Gastrocnemius medialis (tissue), 4 donors: ENCODE results near the gene HSPA1L. TPM values are rescaled to one million over a fixed set of nuclear protein-coding genes. Genes with fewer than 3 reads are reported as not detected.
"Not testable (repeated sequence)": the region's sequence is repeated elsewhere in the genome, so short reads cannot be mapped to it uniquely, and the experiment has no call there.

Experiments used
- ATAC-seq, 2 donors: fragments of 150-250 bp; one replicate each; pipeline ENCODE4 v1.9.1; 2016
- DNase-seq, 2 donors: peaks; one replicate each; pipeline ENCODE4 v3.0.0-alpha.2; 2019
- H3K27ac ChIP-seq, 4 donors: fragments of 200-600 bp; sonication (generic); 1 replicate in 1 of 4; 2 replicates in 3 of 4; pipeline ENCODE4 v1.5.1; 2016 to 2018; ENCODE audit warnings: mild to moderate bottlenecking in 2 of 4, moderate library complexity in 1 of 4
- H3K27me3 ChIP-seq, 3 donors: fragments of 200-600 bp; sonication (generic) in 2 of 3; 1 replicate in 1 of 3; 2 replicates in 2 of 3; pipeline versions ENCODE4 v1.5.1 to v1.6.0; 2016 to 2019; ENCODE audit warnings: mild to moderate bottlenecking in 1 of 3, moderate library complexity in 1 of 3
- H3K36me3 ChIP-seq, 2 donors: fragments of 200-600 bp; sonication (generic) in 1 of 2; one replicate each; pipeline ENCODE4 v1.5.1; 2017 to 2018
- H3K4me1 ChIP-seq, 2 donors: fragments of 200-600 bp; sonication (generic) in 1 of 2; one replicate each; pipeline ENCODE4 v1.5.1; 2016 to 2017; ENCODE audit warnings: mild to moderate bottlenecking in 2 of 2
- H3K4me3 ChIP-seq, 4 donors: fragments of 200-600 bp; sonication (generic) in 3 of 4; 1 replicate in 1 of 4; 2 replicates in 3 of 4; pipeline ENCODE4 v1.5.1; 2016 to 2019; ENCODE audit warnings: mild to moderate bottlenecking in 2 of 4
- H3K9me3 ChIP-seq, 3 donors: fragments of 200-600 bp; sonication (generic) in 2 of 3; 1 replicate in 1 of 3; 2 replicates in 2 of 3; pipeline ENCODE4 v1.5.1; 2016 to 2019
- POLR2A ChIP-seq, 2 donors: fragments of 450-650 bp; IDR thresholded peaks; one replicate each; pipeline ENCODE4 v1.6.1; 2017; ENCODE audit warnings: antibody characterized with exemption in 2 of 2, mild to moderate bottlenecking in 2 of 2, moderate library complexity in 2 of 2
- in situ Hi-C, 4 donors: fragments of 200-750 bp; cut with MboI; loops; one replicate each; pipeline versions ENCODE4 v1.15.0 to v1.8.0; 2017; ENCODE audit warnings: low sequenced_read_pairs in 4 of 4
- intact Hi-C: fragments of 100-400 bp; cut with DNase I; formaldehyde crosslinking; loops from one replicate; pipeline ENCODE4 v1.15.1; 2023; ENCODE audit warnings: low total_unique reads
- total RNA-seq, 4 donors: library from RNA; depleted of rRNA; stranded (reverse); fragments of >200 nt; gene quantifications; one replicate each; pipeline versions ENCODE4 v1.1.0 to v1.2.3, GENCODE V29; 2016
- TF ChIP-seq, protein P1 (sequence below), 5 experiments: fragments of 450-650 bp in 3 of 5; fragments of 200-600 bp in 2 of 5; sonication (generic) in 2 of 5; IDR thresholded peaks in 4 of 5; conservative IDR thresholded peaks in 1 of 5; 1 replicate in 4 of 5; 2 replicates in 1 of 5; pipeline ENCODE4 v1.5.1; 2016 to 2019; ENCODE audit warnings: antibody characterized with exemption in 5 of 5, mild to moderate bottlenecking in 3 of 5, moderate library complexity in 3 of 5

Gene HSPA1L
- total RNA-seq, 4 donors from 2014 or later, result 1.1 to 7.1 (median 3.5) TPM

DNA sequence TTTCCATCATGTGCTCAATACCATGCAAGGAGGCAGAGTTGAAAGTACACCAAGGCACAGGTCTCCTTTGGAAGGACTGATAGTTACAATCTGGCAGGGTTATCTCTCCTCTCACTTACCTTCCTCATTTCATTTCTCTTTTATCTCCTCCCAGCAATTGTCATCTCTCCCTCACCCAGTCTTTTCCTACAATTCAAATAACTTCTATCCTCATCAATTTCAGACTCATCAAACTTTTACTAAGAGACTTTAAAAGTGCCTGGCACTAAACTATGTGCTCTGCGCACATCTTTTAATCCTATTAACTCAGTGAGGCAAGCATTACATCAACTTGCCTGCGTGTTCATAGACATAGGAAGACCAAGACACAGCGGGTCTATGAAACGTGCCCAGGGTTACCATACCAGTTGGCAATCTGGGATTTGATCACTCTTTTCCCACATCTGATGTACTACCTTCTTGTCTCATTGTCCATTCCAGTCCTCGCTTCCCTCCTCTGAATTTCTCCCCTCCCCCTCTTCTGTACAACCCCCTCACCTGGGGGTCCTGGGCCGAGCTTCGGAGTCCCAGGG lies 20.7 kb downstream of the HSPA1L start:
- no peak for ATAC-seq
- Histone ChIP-seq H3K4me1 (peaks cover 24 to 26% of the 10 kb centered on the region in 2 donors), H3K27me3 (no peaks in the 10 kb centered on the region), H3K27ac (peak overlapping the region; percentile 85 to 97 (median 93)), H3K9me3 (no peaks in the 10 kb centered on the region), H3K4me3 (peak overlapping the region; percentile 64 to 99 (median 82)), H3K36me3 (peaks cover 0 to 23% of the 10 kb centered on the region in 2 donors)
- TF ChIP-seq, protein P1, sequence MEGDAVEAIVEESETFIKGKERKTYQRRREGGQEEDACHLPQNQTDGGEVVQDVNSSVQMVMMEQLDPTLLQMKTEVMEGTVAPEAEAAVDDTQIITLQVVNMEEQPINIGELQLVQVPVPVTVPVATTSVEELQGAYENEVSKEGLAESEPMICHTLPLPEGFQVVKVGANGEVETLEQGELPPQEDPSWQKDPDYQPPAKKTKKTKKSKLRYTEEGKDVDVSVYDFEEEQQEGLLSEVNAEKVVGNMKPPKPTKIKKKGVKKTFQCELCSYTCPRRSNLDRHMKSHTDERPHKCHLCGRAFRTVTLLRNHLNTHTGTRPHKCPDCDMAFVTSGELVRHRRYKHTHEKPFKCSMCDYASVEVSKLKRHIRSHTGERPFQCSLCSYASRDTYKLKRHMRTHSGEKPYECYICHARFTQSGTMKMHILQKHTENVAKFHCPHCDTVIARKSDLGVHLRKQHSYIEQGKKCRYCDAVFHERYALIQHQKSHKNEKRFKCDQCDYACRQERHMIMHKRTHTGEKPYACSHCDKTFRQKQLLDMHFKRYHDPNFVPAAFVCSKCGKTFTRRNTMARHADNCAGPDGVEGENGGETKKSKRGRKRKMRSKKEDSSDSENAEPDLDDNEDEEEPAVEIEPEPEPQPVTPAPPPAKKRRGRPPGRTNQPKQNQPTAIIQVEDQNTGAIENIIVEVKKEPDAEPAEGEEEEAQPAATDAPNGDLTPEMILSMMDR (IDR thresholded peaks at IDR 0.05 in 4 of 5, conservative IDR thresholded peaks at IDR 0.05 in 1 of 5), result no peak
- TF ChIP-seq POLR2A (IDR thresholded peaks at IDR 0.05), result no peak
- in situ Hi-C loops (no loop called here), intact Hi-C loops (loop anchor here (2.0 kb wide), 2 partner anchors 54 to 68 kb away; partner anchors contain the start of genes MSH5 and NEU1)
- no peak for DNase-seq

DNA sequence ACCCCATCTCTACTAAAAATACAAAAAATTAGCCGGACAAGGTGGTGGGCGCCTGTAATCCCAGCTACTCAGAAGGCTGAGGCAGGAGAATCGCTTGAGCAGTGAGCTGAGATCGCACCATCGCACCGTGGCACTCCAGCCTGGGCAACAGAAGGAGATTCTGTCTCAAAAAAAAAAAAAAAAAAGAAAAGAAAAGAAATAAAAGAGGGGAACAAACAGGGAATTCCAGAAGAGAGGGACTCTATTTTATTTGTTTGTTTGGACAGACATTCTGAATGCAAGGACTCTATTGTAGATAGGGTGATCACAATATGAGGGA lies 21.2 kb downstream of the HSPA1L start:
- H3K9me3 ChIP-seq, H3K4me3 ChIP-seq, H3K27me3 ChIP-seq, in situ Hi-C loops, ATAC-seq, DNase-seq: not testable (repeated sequence)
- Histone ChIP-seq H3K4me1 (peaks cover 20 to 21% of the 10 kb centered on the region in 2 donors), H3K36me3 (peaks cover 0 to 23% of the 10 kb centered on the region in 2 donors), H3K27ac (peak overlapping the region in 2 of 4 donors; percentile 85 to 97)
- intact Hi-C loops, result loop anchor here (2.0 kb wide), 2 partner anchors 53 to 69 kb away; partner anchors contain the start of genes MSH5 and NEU1

DNA sequence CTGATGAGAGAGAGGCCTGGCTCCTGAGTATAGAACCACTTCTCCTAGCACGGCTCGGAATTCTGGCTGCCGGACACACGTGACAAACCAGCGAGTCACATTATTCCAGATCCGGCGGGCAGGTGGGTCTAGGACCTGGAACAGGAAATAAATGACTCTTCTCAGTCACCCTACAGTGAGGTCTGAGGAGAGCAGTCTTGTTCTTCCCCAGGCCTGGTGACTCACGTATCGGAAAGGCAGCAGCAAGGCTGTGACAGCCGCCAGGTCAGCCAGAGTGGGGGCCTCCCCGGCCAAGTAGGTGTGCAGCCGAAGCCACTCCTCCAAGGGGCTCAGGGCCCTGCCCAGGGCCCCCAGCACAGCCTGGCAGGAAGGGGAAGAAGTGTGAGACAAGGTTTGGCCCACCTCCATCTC lies 22.3 kb downstream of the HSPA1L start:
- ATAC-seq (no peak), DNase-seq (no peak)
- in situ Hi-C loops, result no loop called here
- Histone ChIP-seq H3K36me3 (peaks cover 0 to 25% of the 10 kb centered on the region in 2 donors), H3K4me3 (no peak overlapping the region), H3K9me3 (no peaks in the 10 kb centered on the region), H3K4me1 (peaks cover 16 to 18% of the 10 kb centered on the region in 2 donors), H3K27ac (no peak overlapping the region), H3K27me3 (no peaks in the 10 kb centered on the region)
- TF ChIP-seq POLR2A (IDR thresholded peaks at IDR 0.05), result no peak
- TF ChIP-seq, protein P1 (IDR thresholded peaks at IDR 0.05 in 4 of 5, conservative IDR thresholded peaks at IDR 0.05 in 1 of 5), result no peak
- intact Hi-C loops, result no loop called here

DNA sequence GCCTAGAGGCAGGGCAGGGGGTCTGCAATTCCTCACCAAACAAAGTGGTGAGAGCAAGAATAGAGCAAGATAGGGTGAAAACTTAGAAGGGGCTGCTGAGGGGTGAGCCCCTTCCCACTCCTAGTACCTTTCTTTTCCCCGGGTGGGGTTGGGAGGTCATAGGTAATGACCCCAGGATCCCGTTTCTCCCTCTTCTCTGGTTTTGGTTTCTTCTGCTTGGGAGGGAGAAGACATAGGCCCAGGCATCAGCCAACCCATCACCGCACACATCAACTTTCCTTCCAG lies 23.1 kb downstream of the HSPA1L start:
- H3K36me3 ChIP-seq, result peaks cover 0 to 32% of the 10 kb centered on the region in 2 donors
- no peak overlapping the region for H3K4me3 ChIP-seq
- no peak for DNase-seq
- TF ChIP-seq, protein P1 (IDR thresholded peaks at IDR 0.05 in 4 of 5, conservative IDR thresholded peaks at IDR 0.05 in 1 of 5), result no peak
- no peak for TF ChIP-seq POLR2A (IDR thresholded peaks at IDR 0.05)
- intact Hi-C loops, result no loop called here
- ATAC-seq, result no peak
- H3K27ac ChIP-seq, result no peak overlapping the region
- in situ Hi-C loops, result no loop called here
- peaks cover 16 to 18% of the 10 kb centered on the region in 2 donors for H3K4me1 ChIP-seq
- H3K9me3 ChIP-seq, result no peaks in the 10 kb centered on the region
- H3K27me3 ChIP-seq, result no peaks in the 10 kb centered on the region

DNA sequence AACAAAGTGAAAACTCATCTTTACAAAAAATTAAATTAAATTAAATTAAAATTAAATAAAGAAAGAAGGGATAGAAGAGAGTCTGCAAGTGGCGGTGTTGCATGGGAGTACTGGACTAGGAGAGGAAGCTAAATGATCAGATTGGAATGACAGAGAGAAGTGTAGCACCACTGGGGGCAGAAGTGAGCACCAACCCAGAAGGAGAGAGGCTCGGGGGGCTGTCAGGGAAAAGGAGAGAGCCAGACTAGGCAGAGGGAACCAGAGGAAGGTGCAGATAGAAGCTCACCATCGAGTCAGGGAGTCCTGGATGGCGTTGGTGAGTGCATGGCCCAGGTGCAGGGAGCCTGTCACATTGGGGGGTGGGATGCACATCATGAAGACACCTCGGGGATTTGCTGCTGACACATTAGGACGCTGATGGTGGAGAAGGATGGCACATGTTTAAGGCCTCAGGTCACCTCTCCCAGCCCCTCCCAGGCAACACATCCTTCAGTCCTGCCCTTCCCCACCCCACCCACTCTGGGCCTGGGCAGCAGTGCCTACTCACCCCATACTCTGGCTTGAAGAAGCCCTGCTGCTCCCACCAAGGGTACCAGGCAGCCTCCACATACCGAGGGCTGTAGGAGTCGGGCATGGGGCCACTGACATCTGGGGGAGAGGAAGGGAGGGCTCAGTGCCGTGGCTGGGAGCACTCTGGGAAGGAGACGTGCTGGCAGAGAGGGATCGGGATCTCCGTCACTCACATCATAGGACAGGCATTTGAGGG lies 23.6 kb downstream of the HSPA1L start:
- Histone ChIP-seq H3K4me3 (no peak overlapping the region), H3K27ac (no peak overlapping the region), H3K9me3 (no peaks in the 10 kb centered on the region), H3K27me3 (no peaks in the 10 kb centered on the region), H3K4me1 (peaks cover 16 to 18% of the 10 kb centered on the region in 2 donors), H3K36me3 (peaks cover 0 to 36% of the 10 kb centered on the region in 2 donors)
- no peak for TF ChIP-seq POLR2A (IDR thresholded peaks at IDR 0.05)
- TF ChIP-seq, protein P1 (IDR thresholded peaks at IDR 0.05 in 4 of 5, conservative IDR thresholded peaks at IDR 0.05 in 1 of 5), result peak in 4 of 5 experiments; percentile 13 to 53 (median 28)
- DNase-seq, result no peak
- in situ Hi-C loops (no loop called here), intact Hi-C loops (no loop called here)
- ATAC-seq, result no peak
